ENCODE results near the gene DPEP2. TPM values are rescaled to one million over a fixed set of nuclear protein-coding genes. Genes with fewer than 3 reads are reported as not detected.

DPEP2 gene
- total RNA-seq, 1 donor from 2014 or later: not detected

DNA sequence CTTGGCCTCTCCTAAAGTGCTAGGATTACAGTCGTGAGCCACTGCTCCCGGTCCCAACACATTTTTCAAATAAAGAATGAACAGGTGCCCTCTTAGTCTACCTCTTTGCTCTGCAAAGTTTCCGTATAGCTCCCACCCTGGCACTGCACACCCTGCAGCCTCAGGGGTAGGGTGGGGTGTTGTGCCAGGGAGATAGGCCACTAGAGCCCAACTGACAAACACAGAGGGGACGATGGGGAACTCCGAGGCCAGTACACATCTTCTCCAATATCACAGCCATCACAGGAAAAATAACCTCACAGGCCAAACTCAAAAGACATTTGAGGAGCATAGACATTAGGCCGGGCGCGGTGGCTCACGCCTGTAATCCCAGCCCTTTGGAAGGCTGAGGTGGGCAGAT, 28.2 kb downstream of the DPEP2 start:
- H3K27me3 Mint-ChIP-seq (ENCODE audit: low read depth): no peaks in the 10 kb centered on the region
- H3K27ac Mint-ChIP-seq (ENCODE audit: unreplicated experiment): no peak overlapping the region
- H3K4me1 Mint-ChIP-seq (ENCODE audit: low read depth): peaks cover 18% of the 10 kb centered on the region
- no peaks in the 10 kb centered on the region for H3K9me3 Mint-ChIP-seq (ENCODE audit: low read depth)
- no peak overlapping the region for H3K4me3 Mint-ChIP-seq (ENCODE audit: unreplicated experiment)
- DNase-seq (ENCODE audit: low spot score): no peak
- H3K36me3 Mint-ChIP-seq (ENCODE audit: low read depth): peaks cover 2% of the 10 kb centered on the region
- TF ChIP-seq CTCF (IDR thresholded peaks at IDR 0.05): no peak

DNA sequence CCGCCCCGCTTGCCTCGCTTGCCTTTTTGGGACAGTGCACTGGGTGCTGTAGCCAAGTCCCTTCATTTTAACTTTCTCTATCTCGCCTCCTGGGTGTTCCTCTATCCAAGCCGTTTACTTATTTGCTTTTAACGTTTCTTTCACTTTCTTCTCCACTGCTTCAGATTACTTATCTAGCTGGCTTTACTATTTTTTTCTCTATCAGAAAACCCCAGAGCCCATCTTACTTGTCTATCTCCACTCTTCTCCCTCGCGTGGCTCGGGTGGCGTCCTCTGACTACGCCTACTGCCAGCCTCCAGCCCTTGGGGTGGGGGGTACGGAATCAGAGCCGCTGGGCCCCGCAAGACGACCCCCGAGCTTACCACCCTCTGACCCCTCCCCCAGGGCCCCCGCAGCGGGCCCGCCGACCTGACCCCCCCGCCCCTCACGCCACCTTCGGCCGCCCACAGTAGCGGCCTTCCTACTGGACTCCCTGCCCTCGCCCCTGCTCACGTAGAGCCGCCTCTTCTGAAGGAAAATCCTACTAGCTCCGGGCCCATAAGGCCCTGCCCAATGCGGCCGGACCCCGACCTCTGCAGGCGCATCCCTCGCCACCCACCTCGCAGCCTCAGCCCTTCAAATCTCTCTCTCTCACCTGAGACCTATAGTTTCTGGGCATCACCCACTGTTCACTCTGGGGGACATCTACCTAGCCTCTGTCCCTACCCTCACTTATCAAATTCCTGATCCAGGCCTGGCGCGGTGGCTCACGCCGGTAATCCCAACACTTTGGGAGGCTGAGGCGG, 29.8 kb downstream of the DPEP2 start:
- TF ChIP-seq CTCF (IDR thresholded peaks at IDR 0.05): no peak
- peak; percentile 84 for DNase-seq (ENCODE audit: low spot score)
- no peaks in the 10 kb centered on the region for H3K27me3 Mint-ChIP-seq (ENCODE audit: low read depth)
- peaks cover 4% of the 10 kb centered on the region for H3K36me3 Mint-ChIP-seq (ENCODE audit: low read depth)
- no peaks in the 10 kb centered on the region for H3K9me3 Mint-ChIP-seq (ENCODE audit: low read depth)
- peak overlapping the region; percentile 100 for H3K4me3 Mint-ChIP-seq (ENCODE audit: unreplicated experiment)
- peak overlapping the region; percentile 67 for H3K27ac Mint-ChIP-seq (ENCODE audit: unreplicated experiment)
- H3K4me1 Mint-ChIP-seq (ENCODE audit: low read depth): peaks cover 35% of the 10 kb centered on the region

DNA sequence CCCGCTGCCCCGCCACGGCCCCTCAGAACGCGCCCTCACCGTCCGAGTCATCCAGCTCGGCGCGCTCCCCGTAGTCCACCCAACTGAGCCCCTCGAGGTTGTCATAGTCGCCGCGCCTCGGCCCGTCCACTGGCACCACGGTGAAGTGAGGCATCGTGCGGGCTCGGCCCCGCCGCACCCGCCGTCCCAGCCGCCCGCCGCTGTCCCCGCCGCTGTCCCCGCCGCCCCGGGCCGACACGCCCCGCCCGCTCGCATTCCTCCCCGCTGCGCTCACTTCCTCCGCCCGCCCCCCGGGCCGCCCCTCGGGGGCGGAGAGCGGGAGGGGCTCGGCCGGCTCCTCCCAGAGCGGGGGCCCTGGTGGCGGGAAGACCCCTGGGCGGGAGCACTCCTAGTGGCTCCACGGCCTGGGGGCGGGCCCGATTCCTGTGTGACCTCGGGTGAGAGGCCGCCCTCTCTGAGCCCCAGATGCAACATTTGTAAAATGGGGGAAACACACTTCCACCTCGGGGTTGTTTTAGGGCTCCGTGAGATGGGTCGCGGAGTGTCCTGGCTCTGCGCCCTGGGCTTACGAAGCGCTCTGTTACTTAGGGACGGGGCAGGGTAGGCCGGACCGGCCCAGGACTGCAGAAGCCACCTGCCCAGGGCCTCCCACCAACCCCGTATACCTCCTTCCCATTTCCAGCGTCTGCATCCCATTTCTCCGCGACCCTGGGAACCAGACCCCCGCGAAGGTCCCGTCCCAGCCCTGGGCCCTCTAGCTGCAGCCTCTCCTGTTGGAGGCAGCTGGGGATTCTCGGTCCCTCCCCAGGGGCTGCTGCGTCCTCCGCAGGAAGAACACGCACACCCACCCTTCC, 30.7 kb downstream of the DPEP2 start, which contains the start of gene SLC12A4:
SLC12A4 (minus strand) TSS at position 238 of the 854 bp plus-strand sequence; CDS start at position 154, 84 bp downstream.
- no peak for TF ChIP-seq CTCF (IDR thresholded peaks at IDR 0.05)
- Mint-ChIP-seq H3K27me3 (ENCODE audit: low read depth) (no peaks in the 10 kb centered on the region), H3K36me3 (ENCODE audit: low read depth) (peaks cover 6% of the 10 kb centered on the region), H3K4me3 (ENCODE audit: unreplicated experiment) (peak within 1 kb of the TSS; percentile 100), H3K27ac (ENCODE audit: unreplicated experiment) (peak within 1 kb of the TSS; percentile 98), H3K4me1 (ENCODE audit: low read depth) (peaks cover 37% of the 10 kb centered on the region), H3K9me3 (ENCODE audit: low read depth) (no peaks in the 10 kb centered on the region)
- peak; percentile 91 for DNase-seq (ENCODE audit: low spot score)

- no peaks in the 10 kb centered on the region for H3K9me3 Mint-ChIP-seq (ENCODE audit: low read depth)
- no peak for TF ChIP-seq CTCF (IDR thresholded peaks at IDR 0.05)
- DNase-seq (ENCODE audit: low spot score): no peak
- H3K27me3 Mint-ChIP-seq (ENCODE audit: low read depth): no peaks in the 10 kb centered on the region
- H3K27ac Mint-ChIP-seq (ENCODE audit: unreplicated experiment): peak overlapping the region; percentile 98
- peaks cover 40% of the 10 kb centered on the region for H3K4me1 Mint-ChIP-seq (ENCODE audit: low read depth)
- peaks cover 8% of the 10 kb centered on the region for H3K36me3 Mint-ChIP-seq (ENCODE audit: low read depth)
- H3K4me3 Mint-ChIP-seq (ENCODE audit: unreplicated experiment): peak overlapping the region; percentile 100
Measured at GRCh38 chr16:67967958-67968399, 31.3 kb downstream of the DPEP2 start.
